C4-2B (cell line): ENCODE data around the gene HACE1.

ENCODE experiments used
- H3K27ac ChIP-seq: fragments of 450-650 bp; 2 replicates; pipeline ENCODE4 v1.5.1; 2017
- CTCF ChIP-seq: fragments of 450-650 bp; conservative IDR thresholded peaks from 2 replicates; pipeline ENCODE4 v1.5.1; 2017; ENCODE audit warnings: mild to moderate bottlenecking
- ZFX ChIP-seq: fragments of 450-650 bp; IDR thresholded peaks from 2 replicates; pipeline ENCODE4 v1.6.1; 2017

The HACE1 gene

GRCh38 chr6:104789770-104790190 is 69.9 kb downstream of the HACE1 start:
- TF ChIP-seq CTCF (peak; percentile 62), ZFX (no peak)
- no peak overlapping the region for H3K27ac ChIP-seq

- TF ChIP-seq ZFX (no peak), CTCF (no peak)
- H3K27ac ChIP-seq = no peak overlapping the region
These were observed 71.3 kb downstream of the HACE1 start for GRCh38 chr6:104788400-104788799.

- no peak overlapping the region for H3K27ac ChIP-seq
- TF ChIP-seq CTCF (no peak), ZFX (no peak)
These were observed 72.4 kb downstream of the HACE1 start for GRCh38 chr6:104787305-104787704.

GRCh38 chr6:104784884-104785283 is 74.8 kb downstream of the HACE1 start:
- no peak for TF ChIP-seq CTCF
- no peak for TF ChIP-seq ZFX
- no peak overlapping the region for H3K27ac ChIP-seq

GRCh38 chr6:104771258-104771832 is 88.4 kb downstream of the HACE1 start:
- H3K27ac ChIP-seq = no peak overlapping the region
- TF ChIP-seq ZFX = no peak
- TF ChIP-seq CTCF = peak; percentile 73

- TF ChIP-seq CTCF = no peak
- H3K27ac ChIP-seq = no peak overlapping the region
These were observed 90.8 kb downstream of the HACE1 start for GRCh38 chr6:104768906-104769305.

GRCh38 chr6:104766595-104766994 is 93.1 kb downstream of the HACE1 start:
- TF ChIP-seq ZFX = no peak
- no peak for TF ChIP-seq CTCF
- no peak overlapping the region for H3K27ac ChIP-seq
